CD4-positive, alpha-beta memory T cell (primary cell): Measurements from ENCODE around the gene ROBO3. TPM values are rescaled to one million over a fixed set of nuclear protein-coding genes. Genes with fewer than 3 reads are reported as not detected.
A peak's percentile ranks its signal among the peaks of the same experiment; 100 is the strongest.

Experiments used
- CTCF ChIA-PET: fragments of 350-600 bp; sonication (Branson Sonifier 250); formaldehyde crosslinking; loops from one replicate; lab custom pipeline; 2021; ENCODE audit warnings: inconsistent platforms; ENCODE audit not compliant: partially characterized antibody; lab: Charles Lee
- POLR2A ChIA-PET: fragments of 350-600 bp; sonication (Branson Sonifier 250); formaldehyde crosslinking; loops from one replicate; lab custom pipeline; 2021; ENCODE audit not compliant: partially characterized antibody; lab: Charles Lee
- DNase-seq, 5 donors: peaks; one replicate each; pipeline versions ENCODE4 v3.0.0 to v3.0.0-alpha.2; 2020 to 2022; ENCODE audit warnings: mixed read lengths in 1 of 5
- H3K27ac ChIP-seq: one replicate; pipeline ENCODE4 v1.7.0; 2013; ENCODE audit warnings: low read depth, low read length
- H3K27me3 ChIP-seq: 2 replicates; pipeline ENCODE4 v1.7.0; 2013; ENCODE audit warnings: mild to moderate bottlenecking, low read length, moderate library complexity; ENCODE audit not compliant: insufficient read depth
- H3K36me3 ChIP-seq: 2 replicates; pipeline ENCODE4 v1.7.0; 2013; ENCODE audit warnings: mild to moderate bottlenecking, low read length, moderate library complexity; ENCODE audit not compliant: insufficient read depth
- H3K4me1 ChIP-seq: 2 replicates; pipeline ENCODE4 v1.7.0; 2013; ENCODE audit warnings: mild to moderate bottlenecking, low read length, moderate library complexity; ENCODE audit not compliant: insufficient read depth
- H3K4me3 ChIP-seq, 2 donors: one replicate each; pipeline ENCODE4 v1.7.0; 2013; ENCODE audit warnings: low read length in 2 of 2, mild to moderate bottlenecking in 1 of 2
- H3K9me3 ChIP-seq, 2 donors: one replicate each; pipeline ENCODE4 v1.7.0; 2013; ENCODE audit warnings: low read length in 2 of 2, control low read depth in 1 of 2; ENCODE audit not compliant: control insufficient read depth in 1 of 2
- H3K27ac Mint-ChIP-seq, 7 donors: one replicate each; pipeline ENCODE4 v1.8.0; 2020 to 2021; ENCODE audit warnings: mixed read lengths in 7 of 7, mild to moderate bottlenecking in 6 of 7, inconsistent platforms in 3 of 7, moderate library complexity in 3 of 7
- H3K27me3 Mint-ChIP-seq, 2 donors: one replicate each; pipeline ENCODE4 v1.8.0; 2020 to 2021; ENCODE audit warnings: mixed read lengths in 2 of 2
- H3K36me3 Mint-ChIP-seq, 2 donors: one replicate each; pipeline ENCODE4 v1.8.0; 2020 to 2021; ENCODE audit warnings: mixed read lengths in 2 of 2, inconsistent platforms in 1 of 2, mild to moderate bottlenecking in 1 of 2
- H3K4me1 Mint-ChIP-seq, 4 donors: one replicate each; pipeline ENCODE4 v1.8.0; 2020 to 2021; ENCODE audit warnings: mixed read lengths in 4 of 4, mild to moderate bottlenecking in 1 of 4
- H3K4me3 Mint-ChIP-seq, 8 donors: one replicate each; pipeline ENCODE4 v1.8.0; 2020 to 2021; ENCODE audit warnings: mixed read lengths in 8 of 8, mild to moderate bottlenecking in 7 of 8, moderate library complexity in 6 of 8, inconsistent platforms in 3 of 8
- H3K9me3 Mint-ChIP-seq, 8 donors: one replicate each; pipeline ENCODE4 v1.8.0; 2020 to 2021; ENCODE audit warnings: mixed read lengths in 8 of 8, mild to moderate bottlenecking in 5 of 8, inconsistent platforms in 3 of 8, moderate library complexity in 1 of 8
- intact Hi-C: fragments of 100-400 bp; cut with micrococcal nuclease; formaldehyde crosslinking; loops from one replicate; pipeline ENCODE4 v1.15.1; 2023
- polyA plus RNA-seq, 2 donors: library from polyadenylated mRNA; unstranded; fragments of 300-500 nt; fragmentation: Illumina TruSeq; gene quantifications; one replicate each; pipeline ENCODE4 v1.2.3, GENCODE V29; 2021
- total RNA-seq, 2 experiments: library from RNA; stranded (reverse); gene quantifications; one replicate each; pipeline ENCODE4 v1.2.3, GENCODE V29; 2021

ROBO3 gene
- total RNA-seq (10 to 100 TPM; 16.2 to 18.1 TPM), polyA plus RNA-seq (1 to 10 TPM in 1 of 2 donors, under 1 TPM in 1; 0.70 to 2.0 TPM)

- Mint-ChIP-seq H3K36me3 (no peaks in the 10 kb centered on the region), H3K27me3 (peaks cover 69 to 72% of the 10 kb centered on the region in 2 donors), H3K4me3 (peak within 1 kb of the TSS in 6 of 8 donors; percentile 8 to 71 (median 40)), H3K27ac (no peak within 1 kb of the TSS), H3K9me3 (no peaks in the 10 kb centered on the region), H3K4me1 (peaks cover 26 to 66% (median 47%) of the 10 kb centered on the region in 4 donors)
- Histone ChIP-seq H3K9me3 (no peaks in the 10 kb centered on the region), H3K4me1 (peaks cover 39% of the 10 kb centered on the region), H3K4me3 (no peak within 1 kb of the TSS), H3K27me3 (peaks cover 75% of the 10 kb centered on the region), H3K36me3 (no peaks in the 10 kb centered on the region), H3K27ac (no peak within 1 kb of the TSS)
- ChIA-PET CTCF (interaction anchor here (0.6 to 2.7 kb wide), 14 partner anchors 7 to 277 kb away, joined by 3 to 18 read pairs (median 5); partner anchors contain the start of genes SIAE and SPA17), POLR2A (interaction anchor here (1.2 kb wide), 1 partner anchor 11 kb away, joined by 4 read pairs; no protein-coding TSS in a partner anchor)
- intact Hi-C loops = no loop called here
- no peak for DNase-seq
These were observed at the start of gene ROBO3 for GRCh38 chr11:124865181-124865901. Gene ROBO3, plus strand, starts transcription at chr11:124865432. Its CDS starts 146 bp downstream, at chr11:124865578.

GRCh38 chr11:124817036-124817435 lies 48.2 kb upstream of the ROBO3 start:
- Histone ChIP-seq H3K27me3 (no peaks in the 10 kb centered on the region), H3K9me3 (no peaks in the 10 kb centered on the region), H3K36me3 (no peaks in the 10 kb centered on the region), H3K27ac (no peak overlapping the region), H3K4me3 (no peak overlapping the region), H3K4me1 (no peaks in the 10 kb centered on the region)
- Mint-ChIP-seq H3K27ac (no peak overlapping the region), H3K4me3 (no peak overlapping the region), H3K4me1 (no peaks in the 10 kb centered on the region), H3K36me3 (no peaks in the 10 kb centered on the region), H3K9me3 (no peaks in the 10 kb centered on the region), H3K27me3 (peaks cover 39 to 52% of the 10 kb centered on the region in 2 donors)
- POLR2A ChIA-PET = no interaction called here
- intact Hi-C loops = no loop called here
- CTCF ChIA-PET = no interaction called here
- DNase-seq = no peak

- H3K27me3 ChIP-seq = no peaks in the 10 kb centered on the region
- peaks cover 34 to 52% of the 10 kb centered on the region in 2 donors for H3K27me3 Mint-ChIP-seq
- POLR2A ChIA-PET = interaction anchor here (1.0 kb wide), 1 partner anchor 148 kb away, joined by 3 read pairs; the partner anchor contains the start of genes SIAE and SPA17
These were observed 43.1 kb upstream of the ROBO3 start for GRCh38 chr11:124821995-124822730.

GRCh38 chr11:124823512-124824376 lies 41.5 kb upstream of the ROBO3 start:
- H3K4me3 Mint-ChIP-seq = no peak overlapping the region
- H3K27me3 Mint-ChIP-seq = peaks cover 26 to 45% of the 10 kb centered on the region in 2 donors

More at GRCh38 chr11:124821995-124822730, 43.1 kb upstream of the ROBO3 start:
- no peaks in the 10 kb centered on the region for H3K4me1 ChIP-seq
- intact Hi-C loops = no loop called here
- H3K4me3 Mint-ChIP-seq = no peak overlapping the region
- no peak for DNase-seq
- no peaks in the 10 kb centered on the region for H3K9me3 Mint-ChIP-seq
- H3K9me3 ChIP-seq = no peaks in the 10 kb centered on the region
- H3K27ac ChIP-seq = no peak overlapping the region
- CTCF ChIA-PET = interaction anchor here (0.9 to 1.0 kb wide), 2 partner anchors 10 to 15 kb away, joined by 3 read pairs; no protein-coding TSS in a partner anchor
- H3K27ac Mint-ChIP-seq = no peak overlapping the region
- no peaks in the 10 kb centered on the region for H3K36me3 ChIP-seq
- H3K36me3 Mint-ChIP-seq = no peaks in the 10 kb centered on the region
- no peak overlapping the region for H3K4me3 ChIP-seq
- no peaks in the 10 kb centered on the region for H3K4me1 Mint-ChIP-seq

GRCh38 chr11:124825876-124826275 lies 39.4 kb upstream of the ROBO3 start:
- H3K36me3 Mint-ChIP-seq = no peaks in the 10 kb centered on the region
- no peak overlapping the region for H3K27ac ChIP-seq
- intact Hi-C loops = no loop called here
- H3K4me1 ChIP-seq = no peaks in the 10 kb centered on the region
- no peak overlapping the region for H3K27ac Mint-ChIP-seq
- no peaks in the 10 kb centered on the region for H3K36me3 ChIP-seq
- ChIA-PET POLR2A (no interaction called here), CTCF (interaction anchor here (1.1 kb wide), 1 partner anchor 61 kb away, joined by 3 read pairs; no protein-coding TSS in a partner anchor)
- no peaks in the 10 kb centered on the region for H3K4me1 Mint-ChIP-seq
- no peak for DNase-seq
- no peak overlapping the region for H3K4me3 Mint-ChIP-seq
- H3K4me3 ChIP-seq = no peak overlapping the region
- peaks cover 21 to 45% of the 10 kb centered on the region in 2 donors for H3K27me3 Mint-ChIP-seq
- H3K27me3 ChIP-seq = no peaks in the 10 kb centered on the region
- no peaks in the 10 kb centered on the region for H3K9me3 ChIP-seq
- H3K9me3 Mint-ChIP-seq = no peaks in the 10 kb centered on the region

More at GRCh38 chr11:124823512-124824376, 41.5 kb upstream of the ROBO3 start:
- no peaks in the 10 kb centered on the region for H3K36me3 Mint-ChIP-seq
- Histone ChIP-seq H3K9me3 (no peaks in the 10 kb centered on the region), H3K36me3 (no peaks in the 10 kb centered on the region), H3K4me1 (no peaks in the 10 kb centered on the region), H3K27ac (no peak overlapping the region), H3K4me3 (no peak overlapping the region), H3K27me3 (no peaks in the 10 kb centered on the region)
- no peaks in the 10 kb centered on the region for H3K9me3 Mint-ChIP-seq
- H3K4me1 Mint-ChIP-seq = no peaks in the 10 kb centered on the region
- ChIA-PET POLR2A (no interaction called here), CTCF (interaction anchor here (0.7 to 1.4 kb wide), 2 partner anchors 9 to 13 kb away, joined by 3 to 4 read pairs; no protein-coding TSS in a partner anchor)
- intact Hi-C loops = no loop called here
- DNase-seq = no peak
- no peak overlapping the region for H3K27ac Mint-ChIP-seq

GRCh38 chr11:124829986-124830385 lies 35.2 kb upstream of the ROBO3 start:
- ChIA-PET CTCF (interaction anchor here (0.7 to 1.2 kb wide), 2 partner anchors 11 to 29 kb away, joined by 3 read pairs; no protein-coding TSS in a partner anchor), POLR2A (no interaction called here)
- Histone ChIP-seq H3K27me3 (no peaks in the 10 kb centered on the region), H3K4me1 (no peaks in the 10 kb centered on the region), H3K27ac (no peak overlapping the region), H3K9me3 (no peaks in the 10 kb centered on the region), H3K4me3 (no peak overlapping the region), H3K36me3 (no peaks in the 10 kb centered on the region)
- DNase-seq = no peak
- Mint-ChIP-seq H3K4me3 (no peak overlapping the region), H3K9me3 (no peaks in the 10 kb centered on the region), H3K36me3 (no peaks in the 10 kb centered on the region), H3K27me3 (peaks cover 11 to 30% of the 10 kb centered on the region in 2 donors), H3K4me1 (no peaks in the 10 kb centered on the region), H3K27ac (no peak overlapping the region)
- intact Hi-C loops = no loop called here
